K562 (cell line): Measurements from ENCODE around the gene BRPF1. TPM values are rescaled to one million over a fixed set of nuclear protein-coding genes. Genes with fewer than 3 reads are reported as not detected.
A peak's percentile ranks its signal among the peaks of the same experiment; 100 is the strongest.

Source experiments
- ATAC-seq: fragments of 200-7000 bp; cut with Tn5 transposase; 3 replicates; pipeline ENCODE4 v1.9.1; 2020; ENCODE audit warnings: moderate library complexity
- BruUV-seq: library from RNA; stranded (reverse); fragments of 400-500 nt; replicated peaks from 2 replicates; lab custom pipeline; 2021; lab: Mats Ljungman, UMichigan
- CTCF ChIA-PET: fragments of 300-600 bp; formaldehyde crosslinking; extraction: SDS; loops from one replicate; lab custom pipeline; 2021; ENCODE audit warnings: low intra/inter-chr PET ratio; lab: Yijun Ruan, JAX
- POLR2A ChIA-PET: fragments of 300-600, 350-650 bp; sonication (Branson Sonifier 250); formaldehyde crosslinking; extraction: SDS; loops from one replicate; lab custom pipeline; 2021; ENCODE audit warnings: antibody characterized with exemption, inconsistent platforms; lab: Yijun Ruan, JAX
- DNase-seq, 4 experiments: peaks; one replicate each; pipeline versions ENCODE4 v3.0.0 to v3.0.0-alpha.2; 2011 to 2018; ENCODE audit warnings: low spot score in 3 of 4, mixed read lengths in 3 of 4; ENCODE audit errors: extremely low read depth in 1 of 4
- FAIRE-seq: peaks from 2 replicates; lab custom pipeline; 2011; peaks lifted over from hg19 to GRCh38; lab: Jason Lieb, UNC
- H2AFZ ChIP-seq: 2 replicates; pipeline ENCODE4 v1.6.0; 2011; ENCODE audit warnings: low read depth, low read length, control low read depth, inconsistent platforms
- H3K27ac ChIP-seq: fragments of 200-600 bp; 3 replicates; pipeline ENCODE4 v1.8.0; 2011; ENCODE audit warnings: low read depth, mild to moderate bottlenecking, control low read depth, inconsistent platforms, low read length, moderate library complexity, mixed read lengths; ENCODE audit errors: extremely low read depth
- H3K27me3 ChIP-seq, 2 experiments: fragments of 300-600 bp in 1 of 2; 2 replicates in 1 of 2; 3 replicates in 1 of 2; pipeline versions ENCODE4 v1.6.0 to v1.8.0; 2011; ENCODE audit warnings: inconsistent platforms in 2 of 2, low read length in 2 of 2, mild to moderate bottlenecking in 1 of 2, mixed read lengths in 1 of 2, moderate library complexity in 1 of 2; ENCODE audit not compliant: control insufficient read depth in 2 of 2, insufficient read depth in 2 of 2
- H3K36me3 ChIP-seq: fragments of 300-600 bp; 3 replicates; pipeline ENCODE4 v1.8.0; 2011; ENCODE audit warnings: mild to moderate bottlenecking, low read length, inconsistent platforms; ENCODE audit not compliant: control insufficient read depth, insufficient read depth
- H3K4me1 ChIP-seq, 2 experiments: fragments of 200-600 bp in 1 of 2; replicated peaks in 1 of 2; 2 replicates in 1 of 2; 3 replicates in 1 of 2; pipeline versions ENCODE4 v1.5.1 to v1.8.0; 2011; ENCODE audit warnings: inconsistent platforms in 2 of 2, low read length in 2 of 2, mild to moderate bottlenecking in 1 of 2, mixed read lengths in 1 of 2, moderate library complexity in 1 of 2; ENCODE audit not compliant: control insufficient read depth in 2 of 2, insufficient read depth in 2 of 2
- H3K4me2 ChIP-seq: 2 replicates; pipeline ENCODE4 v1.6.1; 2011; ENCODE audit warnings: low read length, control low read depth, inconsistent platforms, mixed read lengths; ENCODE audit not compliant: insufficient read depth
- H3K4me3 ChIP-seq: fragments of 200-600 bp; sonication (generic), shearing (Covaris generic); 2 replicates; pipeline ENCODE4 v1.5.1; 2016; ENCODE audit warnings: control low read depth, inconsistent platforms
- H3K79me2 ChIP-seq: fragments of 200-600 bp; 3 replicates; pipeline ENCODE4 v1.8.0; 2011; ENCODE audit warnings: low read length, inconsistent platforms; ENCODE audit not compliant: control insufficient read depth, insufficient read depth
- H3K9ac ChIP-seq, 2 experiments: 2 replicates each; pipeline versions ENCODE4 v1.6.0 to v1.6.1; 2011; ENCODE audit warnings: low read depth in 2 of 2, low read length in 2 of 2, control low read depth in 1 of 2, inconsistent platforms in 1 of 2, mild to moderate bottlenecking in 1 of 2, mixed read lengths in 1 of 2; ENCODE audit not compliant: insufficient read depth in 1 of 2
- H3K9me1 ChIP-seq: one replicate; pipeline ENCODE4 v1.6.0; 2011; ENCODE audit warnings: inconsistent platforms, mild to moderate bottlenecking, low read length, moderate library complexity; ENCODE audit not compliant: control insufficient read depth, insufficient read depth
- H3K9me3 ChIP-seq: replicated peaks from 2 replicates; pipeline ENCODE4 v1.5.1; 2011; ENCODE audit warnings: low read depth, low read length, inconsistent platforms; ENCODE audit not compliant: control insufficient read depth, insufficient read depth
- H4K20me1 ChIP-seq: replicated peaks from 2 replicates; pipeline ENCODE4 v1.6.1; 2011; ENCODE audit warnings: low read length, inconsistent platforms, mixed read lengths; ENCODE audit not compliant: control insufficient read depth, insufficient read depth
- CEBPG ChIP-seq, 3 experiments: fragments of 200-800 bp in 1 of 3; sonication (Bioruptor generic) in 1 of 3; sonication (generic) in 1 of 3; formaldehyde crosslinking in 1 of 3; IDR thresholded peaks in 2 of 3; conservative IDR thresholded peaks in 1 of 3; 2 replicates each; pipeline versions ENCODE4 v1.6.1 to v1.8.0; 2016 to 2022; ENCODE audit warnings: missing compliant biosample characterization in 2 of 3, missing genetic modification characterization in 2 of 3, mild to moderate bottlenecking in 1 of 3, missing genetic modification reagents in 1 of 3
- ZBTB17 ChIP-seq: fragments of 450-650 bp; formaldehyde crosslinking; IDR thresholded peaks from 2 replicates; pipeline ENCODE4 v1.4.0; 2020; ENCODE audit warnings: mild to moderate bottlenecking
- WGBS: fragments of 100-300 bp; shearing (Covaris generic); methylation state at CpG from one replicate; pipeline ENCODE4 v1.1.6; 2016; ENCODE audit warnings: low coverage, mixed read lengths; ENCODE audit not compliant: insufficient coverage; ENCODE audit errors: missing lambda C conversion rate; 5-methylcytosine and 5-hydroxymethylcytosine counted together
- in situ Hi-C: fragments of 300-500 bp; cut with MboI; formaldehyde crosslinking; loops from 4 replicates; pipeline ENCODE4 v1.15.0; 2018; ENCODE audit warnings: inconsistent platforms, mixed read lengths
- intact Hi-C: fragments of 100-400 bp; cut with micrococcal nuclease; formaldehyde crosslinking; loops from 2 replicates; pipeline ENCODE4 v1.14.2; 2022
- polyA plus RNA-seq, 8 experiments: library from polyadenylated mRNA; depleted of rRNA in 4 of 8; stranded (reverse) in 5 of 8; unstranded in 3 of 8; fragments of >200 nt; fragmentation: Nextera tagmentation in 2 of 8; fragmentation: Illumina TruSeq in 1 of 8; extraction: Ambion mirVana in 2 of 8; extraction: Trizol in 1 of 8; gene quantifications; 2 replicates each; pipeline versions ENCODE4 v1.2.1 to v1.2.3, GENCODE V29; 2011 to 2014; ENCODE audit warnings: inconsistent platforms in 1 of 8, missing spikeins in 1 of 8
- total RNA-seq, 7 experiments: library from RNA; depleted of rRNA in 6 of 7; stranded (reverse); fragments of >200 nt in 6 of 7; fragmentation: Illumina TruSeq in 2 of 7; extraction: Trizol in 2 of 7; gene quantifications; 2 replicates each; pipeline versions ENCODE4 v1.2.1 to v1.2.3, GENCODE V29; 2011 to 2021; ENCODE audit warnings: low replicate concordance in 1 of 7
- TF ChIP-seq, protein P1 (sequence below), 2 experiments: fragments of 450-650 bp; IDR thresholded peaks; 2 replicates each; pipeline ENCODE4 v1.6.1; 2016
- TF ChIP-seq, protein P2 (sequence below): fragments of 450-650 bp; IDR thresholded peaks from 2 replicates; pipeline ENCODE4 v1.6.1; 2018; ENCODE audit not compliant: partially characterized antibody

Gene BRPF1
- total and polyA plus RNA-seq, 9 of the 15 experiments (the other 6 are each of a cell fraction or from before 2014, with no cell fraction given), result 1.1 to 40.2 (median 23.5) TPM

DNA sequence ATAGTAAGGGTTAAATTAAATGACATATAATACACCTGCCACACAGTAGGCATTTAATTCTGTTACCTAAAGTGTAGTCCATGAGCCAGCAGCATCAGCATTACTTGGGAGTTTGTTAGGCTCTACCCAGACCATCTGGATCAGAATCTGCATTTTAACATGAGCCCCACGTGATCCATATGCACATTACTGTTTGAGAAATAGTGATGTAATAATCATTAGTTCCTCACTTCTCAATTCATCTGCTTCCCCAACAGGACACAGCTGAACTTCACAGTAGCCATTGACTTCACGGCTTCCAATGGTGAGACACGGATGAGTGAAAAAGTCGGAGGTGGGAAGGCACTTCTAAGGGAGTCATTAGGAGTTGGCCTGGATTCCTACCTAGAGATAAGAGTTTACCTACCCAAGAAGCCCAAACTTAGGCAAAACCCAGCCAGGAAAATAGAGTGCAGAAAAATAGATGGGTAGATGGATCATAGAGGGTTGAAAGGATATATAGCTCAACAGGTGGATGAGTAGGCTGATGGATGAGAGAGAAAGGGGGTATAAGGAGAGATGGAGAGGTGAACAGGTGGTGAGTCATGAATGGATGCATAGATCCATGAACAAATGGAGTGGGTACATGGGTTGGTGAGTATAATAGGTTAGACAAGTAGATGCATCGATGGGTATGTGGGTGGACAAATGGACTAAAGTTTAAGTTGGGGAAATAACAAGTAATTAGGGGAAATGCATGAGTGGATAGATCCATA, 14.6 kb upstream of the BRPF1 start:
- no TSS peak for BruUV-seq
- Histone ChIP-seq H3K9ac (no peak overlapping the region), H3K27me3 (peaks cover 29% of the 10 kb centered on the region in 2 experiments), H3K27ac (no peak overlapping the region), H3K36me3 (no peaks in the 10 kb centered on the region), H3K79me2 (no peaks in the 10 kb centered on the region), H3K4me3 (no peak overlapping the region), H4K20me1 (no peaks in the 10 kb centered on the region), H3K4me2 (no peak overlapping the region), H2AFZ (no peak overlapping the region), H3K4me1 (peaks cover 5 to 10% of the 10 kb centered on the region in 2 experiments; a peak in 4 of 5 replicates), H3K9me3 (no peaks in the 10 kb centered on the region), H3K9me1 (no peaks in the 10 kb centered on the region)
- POLR2A ChIA-PET, result interaction anchor here (1.1 kb wide), 1 partner anchor 14 kb away, joined by 3 read pairs; the partner anchor contains the start of gene BRPF1
- no peak for DNase-seq
- CTCF ChIA-PET, result interaction anchor here (1.0 to 1.1 kb wide), 2 partner anchors 563 to 605 kb away, joined by 3 to 4 read pairs; no protein-coding TSS in a partner anchor
- intact Hi-C loops, result loop anchor here (5.0 to 10.0 kb wide), 7 partner anchors 75 to 362 kb away; partner anchors contain the start of genes ARPC4, CRELD1, FANCD2 and RPUSD3
- no peak for FAIRE-seq
- WGBS, result 31% methylated on average over 5 of the region's 5 CpGs
- ATAC-seq, result no peak
- TF ChIP-seq, protein P1, sequence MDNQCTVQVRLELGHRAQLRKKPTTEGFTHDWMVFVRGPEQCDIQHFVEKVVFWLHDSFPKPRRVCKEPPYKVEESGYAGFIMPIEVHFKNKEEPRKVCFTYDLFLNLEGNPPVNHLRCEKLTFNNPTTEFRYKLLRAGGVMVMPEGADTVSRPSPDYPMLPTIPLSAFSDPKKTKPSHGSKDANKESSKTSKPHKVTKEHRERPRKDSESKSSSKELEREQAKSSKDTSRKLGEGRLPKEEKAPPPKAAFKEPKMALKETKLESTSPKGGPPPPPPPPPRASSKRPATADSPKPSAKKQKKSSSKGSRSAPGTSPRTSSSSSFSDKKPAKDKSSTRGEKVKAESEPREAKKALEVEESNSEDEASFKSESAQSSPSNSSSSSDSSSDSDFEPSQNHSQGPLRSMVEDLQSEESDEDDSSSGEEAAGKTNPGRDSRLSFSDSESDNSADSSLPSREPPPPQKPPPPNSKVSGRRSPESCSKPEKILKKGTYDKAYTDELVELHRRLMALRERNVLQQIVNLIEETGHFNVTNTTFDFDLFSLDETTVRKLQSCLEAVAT (IDR thresholded peaks at IDR 0.05), result peak in 1 of 2 experiments; percentile 54; a peak in 2 of 4 replicates
- TF ChIP-seq, protein P2, sequence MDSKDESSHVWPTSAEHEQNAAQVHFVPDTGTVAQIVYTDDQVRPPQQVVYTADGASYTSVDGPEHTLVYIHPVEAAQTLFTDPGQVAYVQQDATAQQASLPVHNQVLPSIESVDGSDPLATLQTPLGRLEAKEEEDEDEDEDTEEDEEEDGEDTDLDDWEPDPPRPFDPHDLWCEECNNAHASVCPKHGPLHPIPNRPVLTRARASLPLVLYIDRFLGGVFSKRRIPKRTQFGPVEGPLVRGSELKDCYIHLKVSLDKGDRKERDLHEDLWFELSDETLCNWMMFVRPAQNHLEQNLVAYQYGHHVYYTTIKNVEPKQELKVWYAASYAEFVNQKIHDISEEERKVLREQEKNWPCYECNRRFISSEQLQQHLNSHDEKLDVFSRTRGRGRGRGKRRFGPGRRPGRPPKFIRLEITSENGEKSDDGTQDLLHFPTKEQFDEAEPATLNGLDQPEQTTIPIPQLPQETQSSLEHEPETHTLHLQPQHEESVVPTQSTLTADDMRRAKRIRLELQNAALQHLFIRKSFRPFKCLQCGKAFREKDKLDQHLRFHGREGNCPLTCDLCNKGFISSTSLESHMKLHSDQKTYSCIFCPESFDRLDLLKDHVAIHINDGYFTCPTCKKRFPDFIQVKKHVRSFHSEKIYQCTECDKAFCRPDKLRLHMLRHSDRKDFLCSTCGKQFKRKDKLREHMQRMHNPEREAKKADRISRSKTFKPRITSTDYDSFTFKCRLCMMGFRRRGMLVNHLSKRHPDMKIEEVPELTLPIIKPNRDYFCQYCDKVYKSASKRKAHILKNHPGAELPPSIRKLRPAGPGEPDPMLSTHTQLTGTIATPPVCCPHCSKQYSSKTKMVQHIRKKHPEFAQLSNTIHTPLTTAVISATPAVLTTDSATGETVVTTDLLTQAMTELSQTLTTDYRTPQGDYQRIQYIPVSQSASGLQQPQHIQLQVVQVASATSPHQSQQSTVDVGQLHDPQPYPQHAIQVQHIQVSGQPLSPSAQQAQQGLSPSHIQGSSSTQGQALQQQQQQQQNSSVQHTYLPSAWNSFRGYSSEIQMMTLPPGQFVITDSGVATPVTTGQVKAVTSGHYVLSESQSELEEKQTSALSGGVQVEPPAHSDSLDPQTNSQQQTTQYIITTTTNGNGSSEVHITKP, result no peak
- no peak for TF ChIP-seq CEBPG (CRISPR knock-in tag; IDR thresholded peaks at IDR 0.05)
- TF ChIP-seq CEBPG (tag; conservative IDR thresholded peaks at IDR 0.05 in 1 of 2, IDR thresholded peaks at IDR 0.05 in 1 of 2), result peak in 1 of 2 experiments; percentile 39; a peak in 1 of 4 replicates
- peak; percentile 67; the same call in 1 of the 2 replicates for TF ChIP-seq ZBTB17 (CRISPR knock-in tag)
- in situ Hi-C loops, result no loop called here
